NB4 (cell line): ENCODE results near the gene CALHM3.
"Not testable (repeated sequence)": the region's sequence is repeated elsewhere in the genome, so short reads cannot be mapped to it uniquely, and the experiment has no call there.

Experiments
- MYC ChIP-seq: IDR thresholded peaks from 2 replicates; pipeline ENCODE4 v1.6.1; 2011; ENCODE audit warnings: low read depth, low read length
- POLR2A ChIP-seq: IDR thresholded peaks from 2 replicates; pipeline ENCODE4 v1.6.1; 2011; ENCODE audit warnings: mild to moderate bottlenecking; ENCODE audit not compliant: insufficient read length; ENCODE audit errors: extremely low read depth
- TF ChIP-seq, protein P1 (sequence below): IDR thresholded peaks from one replicate; pipeline ENCODE4 v1.5.1; 2012; ENCODE audit warnings: low read depth, low read length

- TF ChIP-seq, protein P1, sequence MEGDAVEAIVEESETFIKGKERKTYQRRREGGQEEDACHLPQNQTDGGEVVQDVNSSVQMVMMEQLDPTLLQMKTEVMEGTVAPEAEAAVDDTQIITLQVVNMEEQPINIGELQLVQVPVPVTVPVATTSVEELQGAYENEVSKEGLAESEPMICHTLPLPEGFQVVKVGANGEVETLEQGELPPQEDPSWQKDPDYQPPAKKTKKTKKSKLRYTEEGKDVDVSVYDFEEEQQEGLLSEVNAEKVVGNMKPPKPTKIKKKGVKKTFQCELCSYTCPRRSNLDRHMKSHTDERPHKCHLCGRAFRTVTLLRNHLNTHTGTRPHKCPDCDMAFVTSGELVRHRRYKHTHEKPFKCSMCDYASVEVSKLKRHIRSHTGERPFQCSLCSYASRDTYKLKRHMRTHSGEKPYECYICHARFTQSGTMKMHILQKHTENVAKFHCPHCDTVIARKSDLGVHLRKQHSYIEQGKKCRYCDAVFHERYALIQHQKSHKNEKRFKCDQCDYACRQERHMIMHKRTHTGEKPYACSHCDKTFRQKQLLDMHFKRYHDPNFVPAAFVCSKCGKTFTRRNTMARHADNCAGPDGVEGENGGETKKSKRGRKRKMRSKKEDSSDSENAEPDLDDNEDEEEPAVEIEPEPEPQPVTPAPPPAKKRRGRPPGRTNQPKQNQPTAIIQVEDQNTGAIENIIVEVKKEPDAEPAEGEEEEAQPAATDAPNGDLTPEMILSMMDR, result not testable (repeated sequence)
- not testable (repeated sequence) for TF ChIP-seq POLR2A, MYC
These were observed 48.4 kb upstream of the CALHM3 start for GRCh38 chr10:103527476-103527875.
